Measurements from ENCODE around the gene CPN1.

DNA sequence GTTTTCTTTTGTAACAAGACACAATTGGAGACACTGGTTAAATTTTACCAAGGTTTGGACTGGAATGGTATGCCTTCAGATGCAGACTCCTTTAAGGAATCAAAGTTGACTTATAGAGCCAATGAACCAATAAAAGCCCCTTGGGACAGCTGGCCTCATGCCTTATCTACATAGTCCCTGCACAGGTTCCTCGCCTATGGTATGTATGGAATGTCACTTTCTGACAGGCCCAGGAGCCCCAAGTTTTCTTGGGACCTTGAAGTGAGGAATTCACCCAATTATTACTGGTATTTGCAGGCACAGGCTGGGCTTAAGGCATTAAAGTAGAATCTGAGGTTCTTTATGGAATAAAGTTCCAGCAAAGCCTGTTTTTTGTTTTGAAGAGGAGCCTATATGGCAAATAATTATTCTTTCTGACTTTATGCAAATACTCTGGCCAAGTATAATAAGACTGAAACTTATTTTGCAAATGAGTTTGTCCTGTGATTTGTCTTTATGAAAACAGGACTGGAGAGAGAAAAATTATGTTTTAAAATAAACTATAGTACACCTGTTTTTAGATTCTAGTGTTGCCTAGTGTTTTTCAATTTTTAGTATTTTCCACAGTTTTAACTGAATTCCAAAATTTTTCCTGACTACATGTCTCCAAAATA, 47.8 kb downstream of the CPN1 start:
- TF ChIP-seq, protein P1, sequence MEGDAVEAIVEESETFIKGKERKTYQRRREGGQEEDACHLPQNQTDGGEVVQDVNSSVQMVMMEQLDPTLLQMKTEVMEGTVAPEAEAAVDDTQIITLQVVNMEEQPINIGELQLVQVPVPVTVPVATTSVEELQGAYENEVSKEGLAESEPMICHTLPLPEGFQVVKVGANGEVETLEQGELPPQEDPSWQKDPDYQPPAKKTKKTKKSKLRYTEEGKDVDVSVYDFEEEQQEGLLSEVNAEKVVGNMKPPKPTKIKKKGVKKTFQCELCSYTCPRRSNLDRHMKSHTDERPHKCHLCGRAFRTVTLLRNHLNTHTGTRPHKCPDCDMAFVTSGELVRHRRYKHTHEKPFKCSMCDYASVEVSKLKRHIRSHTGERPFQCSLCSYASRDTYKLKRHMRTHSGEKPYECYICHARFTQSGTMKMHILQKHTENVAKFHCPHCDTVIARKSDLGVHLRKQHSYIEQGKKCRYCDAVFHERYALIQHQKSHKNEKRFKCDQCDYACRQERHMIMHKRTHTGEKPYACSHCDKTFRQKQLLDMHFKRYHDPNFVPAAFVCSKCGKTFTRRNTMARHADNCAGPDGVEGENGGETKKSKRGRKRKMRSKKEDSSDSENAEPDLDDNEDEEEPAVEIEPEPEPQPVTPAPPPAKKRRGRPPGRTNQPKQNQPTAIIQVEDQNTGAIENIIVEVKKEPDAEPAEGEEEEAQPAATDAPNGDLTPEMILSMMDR (IDR thresholded peaks at IDR 0.05), result no peak
- TF ChIP-seq POLR2A (IDR thresholded peaks at IDR 0.05), result no peak
- TF ChIP-seq POLR2AphosphoS5 (IDR thresholded peaks at IDR 0.05), result no peak
- no peak for TF ChIP-seq EP300 (IDR thresholded peaks at IDR 0.05)
